ENCODE data around the gene CNIH2. TPM values are rescaled to one million over a fixed set of nuclear protein-coding genes. Genes with fewer than 3 reads are reported as not detected.
A peak's percentile ranks its signal among the peaks of the same experiment; 100 is the strongest.

Gene CNIH2
- polyA plus RNA-seq, 1 donor, result 2.3 TPM

DNA sequence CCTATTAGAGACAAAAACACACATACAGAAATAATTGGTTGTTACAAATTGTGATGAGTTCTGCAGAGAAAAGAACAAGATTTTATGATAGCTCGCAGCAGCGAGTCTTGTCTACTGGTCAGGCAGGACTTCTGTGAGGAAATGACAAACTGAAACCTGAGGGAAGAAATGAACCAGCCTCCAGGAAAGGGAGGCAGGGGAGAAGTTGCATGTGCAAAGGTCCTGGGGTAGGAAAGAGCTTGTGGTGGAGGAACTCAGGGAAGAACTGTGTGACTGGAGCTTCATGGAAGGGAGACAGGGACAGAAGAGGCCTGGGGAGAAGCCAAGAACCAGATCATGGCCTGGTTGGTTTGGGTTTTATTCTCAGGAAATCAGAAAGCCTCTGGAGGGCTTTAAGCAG lies 18.8 kb upstream of the CNIH2 start:
- no peak for DNase-seq (ENCODE audit: low read depth)

- DNase-seq (ENCODE audit: low read depth), result no peak
Observed at GRCh38 chr11:66259956-66260355, 18.0 kb upstream of the CNIH2 start.

- no peak for DNase-seq (ENCODE audit: low read depth)
Observed at GRCh38 chr11:66261578-66261977, 16.4 kb upstream of the CNIH2 start.

DNA sequence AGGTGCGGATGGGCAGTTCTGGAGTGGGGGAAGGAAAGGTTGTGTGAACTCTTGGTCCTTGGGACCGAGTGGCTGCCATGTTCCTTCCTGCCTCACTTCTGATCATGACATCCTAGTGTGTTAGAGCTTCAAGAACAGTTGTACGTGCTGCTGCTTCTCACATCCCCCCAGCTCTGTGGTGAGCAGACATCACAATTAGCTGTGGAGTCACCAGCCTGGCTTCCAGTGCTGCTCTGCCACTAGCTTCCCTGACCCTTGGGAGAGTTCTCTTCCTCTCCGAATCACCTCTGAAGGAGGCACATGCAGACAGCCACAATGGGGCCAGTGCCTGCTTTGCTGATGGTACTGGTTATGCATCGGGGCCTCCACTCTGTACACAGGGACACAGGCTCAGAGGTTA lies 15.8 kb upstream of the CNIH2 start:
- DNase-seq (ENCODE audit: low read depth), result no peak

GRCh38 chr11:66262696-66263095 lies 15.3 kb upstream of the CNIH2 start:
- no peak for DNase-seq (ENCODE audit: low read depth)

- DNase-seq (ENCODE audit: low read depth), result no peak
Observed at GRCh38 chr11:66263231-66263630, 14.7 kb upstream of the CNIH2 start.

- DNase-seq (ENCODE audit: low read depth), result no peak
Observed at GRCh38 chr11:66263785-66264184, 14.2 kb upstream of the CNIH2 start.

DNA sequence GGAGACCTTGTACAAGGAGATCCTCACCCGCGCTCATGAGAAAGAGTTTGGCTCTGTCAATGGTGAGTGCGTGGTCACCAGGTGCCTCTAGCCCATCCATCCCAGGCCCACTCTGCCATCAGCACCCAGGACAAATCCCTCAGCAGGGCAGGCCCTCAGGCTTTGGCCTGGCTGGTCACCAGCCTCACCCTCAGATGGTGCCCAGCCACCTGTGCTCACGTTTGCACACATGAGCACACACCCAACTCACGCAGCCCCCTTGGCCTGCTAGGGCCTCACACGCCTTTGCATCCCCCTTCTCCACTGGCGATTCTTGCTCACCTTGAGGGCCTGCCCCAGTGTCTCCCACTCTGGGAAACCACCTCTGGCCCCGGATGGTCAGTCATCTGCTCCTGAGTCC lies 13.6 kb upstream of the CNIH2 start:
- no peak for DNase-seq (ENCODE audit: low read depth)

DNA sequence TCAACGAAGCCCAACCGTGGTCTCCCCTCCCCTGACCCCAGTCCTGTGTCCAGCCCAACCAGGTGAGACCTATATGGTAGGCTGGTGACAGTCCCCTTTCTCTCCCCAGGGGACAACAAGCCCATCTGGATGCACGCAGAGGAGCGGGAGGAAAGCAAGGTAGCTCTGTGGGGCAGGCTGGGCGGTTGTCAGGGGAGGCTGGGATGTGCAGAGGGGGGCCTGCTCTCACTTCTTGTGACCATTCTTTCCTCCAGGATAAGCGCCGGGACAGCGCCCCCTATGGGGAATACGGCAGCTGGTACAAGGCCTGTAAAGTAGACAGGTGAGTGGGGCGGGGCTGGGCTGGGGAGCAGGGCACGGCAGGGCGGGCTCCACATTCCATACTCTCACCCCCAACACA lies 13.1 kb upstream of the CNIH2 start:
- no peak for DNase-seq (ENCODE audit: low read depth)

DNA sequence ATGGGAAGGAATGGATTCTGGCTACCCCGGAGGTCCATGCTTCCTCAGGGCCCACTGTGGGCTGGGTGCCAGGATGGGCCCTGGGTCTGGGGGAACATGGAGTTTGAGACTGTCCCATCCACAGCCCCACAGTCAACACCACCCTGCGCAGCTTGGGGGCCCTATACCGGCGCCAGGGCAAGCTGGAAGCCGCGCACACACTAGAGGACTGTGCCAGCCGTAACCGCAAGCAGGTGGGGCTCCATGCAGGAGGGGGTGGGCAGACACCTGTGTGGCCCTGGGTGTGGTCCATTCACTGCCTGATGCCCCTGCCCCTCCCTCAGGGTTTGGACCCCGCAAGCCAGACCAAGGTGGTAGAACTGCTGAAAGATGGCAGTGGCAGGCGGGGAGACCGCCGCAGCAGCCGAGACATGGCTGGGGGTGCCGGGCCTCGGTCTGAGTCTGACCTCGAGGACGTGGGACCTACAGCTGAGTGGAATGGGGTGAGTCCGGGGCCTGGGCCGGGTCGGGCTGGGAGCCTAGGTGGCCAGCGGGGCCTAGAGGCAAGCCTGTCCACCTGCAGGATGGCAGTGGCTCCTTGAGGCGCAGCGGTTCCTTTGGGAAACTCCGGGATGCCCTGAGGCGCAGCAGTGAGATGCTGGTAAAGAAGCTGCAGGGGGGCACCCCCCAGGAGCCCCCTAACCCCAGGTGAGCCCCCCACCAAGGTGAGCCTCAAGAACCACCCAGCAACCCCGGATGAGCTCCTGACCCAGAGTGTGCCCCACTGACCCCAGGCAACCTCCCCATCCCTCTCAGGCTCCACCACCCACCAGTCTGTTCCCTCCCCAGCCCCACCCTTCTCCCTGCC lies 12.2 kb upstream of the CNIH2 start:
- no peak for DNase-seq (ENCODE audit: low read depth)

- DNase-seq (ENCODE audit: low read depth), result no peak
Observed at GRCh38 chr11:66266378-66267038, 11.5 kb upstream of the CNIH2 start.

GRCh38 chr11:66267039-66267378 lies 11.0 kb upstream of the CNIH2 start:
- DNase-seq (ENCODE audit: low read depth), result no peak

GRCh38 chr11:66267379-66268243 lies 10.4 kb upstream of the CNIH2 start:
- peak; percentile 51 for DNase-seq (ENCODE audit: low read depth)

- peak; percentile 99 for DNase-seq (ENCODE audit: low read depth)
Observed at GRCh38 chr11:66268244-66268951, 9.6 kb upstream of the CNIH2 start, which contains the start of gene RAB1B. Gene RAB1B (plus strand): TSS chr11:66268639. CDS start chr11:66268680, 41 bp downstream.

DNA sequence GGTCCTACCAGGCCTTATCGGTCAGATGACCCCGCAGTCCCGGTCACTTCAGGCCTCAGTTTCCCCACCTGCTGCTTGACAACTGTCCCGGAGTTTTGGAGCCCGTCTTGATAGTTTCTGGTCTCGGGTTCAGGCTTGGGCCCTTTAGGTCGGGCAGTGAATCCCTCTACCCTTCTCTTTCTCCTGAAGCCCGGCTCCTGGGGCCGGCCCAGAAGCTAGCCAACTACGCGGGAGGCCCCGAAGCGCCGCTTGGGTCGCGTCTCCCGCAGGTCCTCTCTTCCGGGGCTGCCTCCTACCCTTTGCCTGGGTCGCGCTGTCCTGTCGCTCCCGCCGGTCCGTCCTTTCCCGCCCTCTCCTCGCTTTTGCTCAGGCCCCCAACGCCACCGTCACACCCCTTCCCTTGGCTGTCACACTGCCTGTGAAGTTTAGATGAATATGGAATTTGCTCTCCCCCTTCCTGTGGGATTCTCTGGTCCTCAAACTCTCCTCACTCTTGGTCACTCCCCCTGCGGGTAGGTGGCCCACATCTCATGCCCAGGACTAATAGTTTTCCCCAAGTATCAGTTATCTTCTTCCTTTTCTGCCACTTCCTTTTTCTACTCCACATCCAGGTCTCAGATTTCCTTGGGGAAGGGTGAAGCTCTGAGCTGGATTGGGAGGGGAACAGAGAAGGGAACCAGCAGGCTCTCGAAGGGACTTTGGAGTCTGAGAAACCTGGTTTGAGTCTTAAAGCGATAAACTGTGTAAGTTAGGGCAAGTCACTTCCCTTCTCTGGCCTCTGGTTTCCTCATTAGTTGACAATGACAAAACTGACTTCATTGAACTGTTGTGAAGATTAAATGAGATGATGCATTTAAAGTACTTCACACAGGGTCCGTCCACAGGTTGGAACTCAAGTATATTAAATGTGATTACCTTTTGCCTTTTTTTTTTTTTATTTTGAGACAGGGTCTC lies 8.7 kb upstream of the CNIH2 start:
- DNase-seq (ENCODE audit: low read depth), result no peak

GRCh38 chr11:66271816-66272215 lies 6.2 kb upstream of the CNIH2 start:
- DNase-seq (ENCODE audit: low read depth), result no peak

DNA sequence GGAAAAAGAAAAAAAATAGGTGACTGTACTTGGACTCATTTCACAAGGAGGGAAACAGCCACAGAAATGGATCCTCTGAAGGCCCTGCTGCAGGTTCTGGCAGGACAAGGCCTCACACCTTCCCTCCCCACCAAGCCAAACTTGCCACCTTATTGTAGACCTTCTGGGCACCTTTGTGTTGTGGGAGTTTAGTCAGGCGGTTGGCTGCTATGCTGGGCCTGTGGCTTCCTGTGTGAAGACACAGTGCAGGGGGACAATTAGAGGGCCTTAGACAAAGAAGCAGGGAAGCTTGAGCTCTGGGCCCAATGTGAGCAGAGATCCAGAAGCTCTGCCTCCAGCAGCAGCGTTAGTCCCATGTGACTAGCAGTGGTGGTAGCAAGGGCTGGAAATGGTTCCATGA lies 5.4 kb upstream of the CNIH2 start:
- no peak for DNase-seq (ENCODE audit: low read depth)

DNA sequence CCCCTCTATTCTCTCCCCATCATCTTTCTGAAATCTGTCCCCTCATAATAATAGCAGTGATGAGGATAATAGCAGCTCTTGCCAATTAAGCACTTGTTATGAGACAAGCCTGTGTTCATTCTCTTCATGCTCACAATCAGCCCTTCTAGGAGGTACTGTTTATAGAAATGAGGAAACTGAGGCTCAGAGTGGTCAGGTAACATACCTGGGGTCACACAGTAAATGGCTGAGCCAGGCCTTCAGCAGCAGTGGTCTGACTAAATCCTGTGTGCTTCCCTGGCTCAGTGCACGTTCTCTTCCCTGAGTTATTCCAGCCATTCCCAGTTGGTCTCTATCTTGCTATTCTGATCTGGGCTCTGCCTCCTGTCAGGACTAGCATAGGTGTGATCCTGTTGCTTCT lies 3.8 kb upstream of the CNIH2 start:
- DNase-seq (ENCODE audit: low read depth), result no peak

DNA sequence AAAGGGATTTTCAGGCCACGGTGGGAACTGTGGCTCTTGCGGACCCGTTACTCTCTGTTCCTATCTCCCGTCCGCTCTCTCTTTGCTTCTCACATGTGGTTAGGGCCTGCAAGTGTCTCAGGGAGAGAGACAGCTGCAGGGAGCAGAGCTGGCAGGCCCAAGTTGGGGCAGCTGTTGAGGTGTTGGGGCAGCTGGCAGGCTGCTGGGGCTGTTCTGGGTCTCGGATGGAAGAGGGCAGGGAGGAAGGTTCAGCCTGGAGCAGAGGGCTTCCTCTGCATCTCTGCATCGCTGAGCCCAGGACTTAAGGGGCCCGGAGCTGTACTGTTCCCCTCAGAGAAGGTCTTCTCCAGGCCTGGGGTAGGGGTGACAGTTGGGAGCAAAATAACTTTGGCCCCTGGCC lies 2.6 kb upstream of the CNIH2 start:
- no peak for DNase-seq (ENCODE audit: low read depth)

DNA sequence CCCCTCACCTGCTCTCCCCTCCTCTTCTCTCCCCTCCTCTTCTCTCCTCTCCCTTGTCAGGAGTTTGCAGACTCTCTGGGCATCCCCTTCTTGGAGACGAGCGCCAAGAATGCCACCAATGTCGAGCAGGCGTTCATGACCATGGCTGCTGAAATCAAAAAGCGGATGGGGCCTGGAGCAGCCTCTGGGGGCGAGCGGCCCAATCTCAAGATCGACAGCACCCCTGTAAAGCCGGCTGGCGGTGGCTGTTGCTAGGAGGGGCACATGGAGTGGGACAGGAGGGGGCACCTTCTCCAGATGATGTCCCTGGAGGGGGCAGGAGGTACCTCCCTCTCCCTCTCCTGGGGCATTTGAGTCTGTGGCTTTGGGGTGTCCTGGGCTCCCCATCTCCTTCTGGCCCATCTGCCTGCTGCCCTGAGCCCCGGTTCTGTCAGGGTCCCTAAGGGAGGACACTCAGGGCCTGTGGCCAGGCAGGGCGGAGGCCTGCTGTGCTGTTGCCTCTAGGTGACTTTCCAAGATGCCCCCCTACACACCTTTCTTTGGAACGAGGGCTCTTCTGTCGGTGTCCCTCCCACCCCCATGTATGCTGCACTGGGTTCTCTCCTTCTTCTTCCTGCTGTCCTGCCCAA lies 1.9 kb upstream of the CNIH2 start:
- no peak for DNase-seq (ENCODE audit: low read depth)

Measured in forelimb muscle (tissue), 1 donor.